Hematopoietic multipotent progenitor cell treated with erythropoietin and hydrocortisone succinate and interleukin-3 and kit ligand, for 6 days (in vitro differentiated cells): ENCODE results near the gene PRR9.

Source experiments
- DNase-seq: peaks from one replicate; pipeline ENCODE4 v3.0.0-alpha.2; 2015

Gene PRR9

GRCh38 chr1:153231363-153231762, 14.0 kb downstream of the PRR9 start:
- no peak for DNase-seq

GRCh38 chr1:153231785-153232184, 14.4 kb downstream of the PRR9 start:
- DNase-seq = no peak

GRCh38 chr1:153232553-153232952, 15.2 kb downstream of the PRR9 start:
- DNase-seq = no peak

GRCh38 chr1:153233448-153233847, 16.1 kb downstream of the PRR9 start:
- DNase-seq = no peak

GRCh38 chr1:153238527-153238926, 21.1 kb downstream of the PRR9 start:
- DNase-seq = peak; percentile 20

- no peak for DNase-seq
Observed at GRCh38 chr1:153242160-153242559, 24.8 kb downstream of the PRR9 start.

- no peak for DNase-seq
Observed at GRCh38 chr1:153245466-153245865, 28.1 kb downstream of the PRR9 start.

- no peak for DNase-seq
Observed at GRCh38 chr1:153246018-153246417, 28.6 kb downstream of the PRR9 start.

GRCh38 chr1:153246825-153247224, 29.4 kb downstream of the PRR9 start:
- DNase-seq = no peak

- DNase-seq = no peak
Observed at GRCh38 chr1:153248176-153248879, 30.9 kb downstream of the PRR9 start.

- DNase-seq = no peak
Observed at GRCh38 chr1:153250166-153250565, 32.8 kb downstream of the PRR9 start.

GRCh38 chr1:153251087-153251486, 33.7 kb downstream of the PRR9 start:
- no peak for DNase-seq

GRCh38 chr1:153251562-153251961, 34.2 kb downstream of the PRR9 start:
- no peak for DNase-seq

GRCh38 chr1:153251988-153252387, 34.6 kb downstream of the PRR9 start:
- DNase-seq = no peak

GRCh38 chr1:153253076-153253475, 35.7 kb downstream of the PRR9 start:
- DNase-seq = no peak

- no peak for DNase-seq
Observed at GRCh38 chr1:153253693-153254092, 36.3 kb downstream of the PRR9 start.

GRCh38 chr1:153259387-153259786, 42.0 kb downstream of the PRR9 start, which contains the start of gene LORICRIN:
Gene LORICRIN, plus strand, starts transcription at chr1:153259687. Its CDS starts 1,263 bp downstream, at chr1:153260950.
- no peak for DNase-seq

GRCh38 chr1:153260585-153261280, 43.3 kb downstream of the PRR9 start:
- peak; percentile 17 for DNase-seq

GRCh38 chr1:153261281-153262069, 44.1 kb downstream of the PRR9 start:
- peak; percentile 15 for DNase-seq

- DNase-seq = no peak
Observed at GRCh38 chr1:153262070-153262366, 44.6 kb downstream of the PRR9 start.

- DNase-seq = no peak
Observed at GRCh38 chr1:153262462-153263157, 45.2 kb downstream of the PRR9 start.

- peak; percentile 9 for DNase-seq
Observed at GRCh38 chr1:153265457-153265856, 48.1 kb downstream of the PRR9 start.
